Measurements from ENCODE around the gene CD164L2.

- TF ChIP-seq POLR2AphosphoS5 (IDR thresholded peaks at IDR 0.05) (no peak), CTCF (IDR thresholded peaks at IDR 0.05) (peak in 1 of 3 experiments; percentile 15)
Measured at GRCh38 chr1:27368869-27369582, 14.1 kb downstream of the CD164L2 start.
